ENCODE measurements around the gene PAK5. TPM values are rescaled to one million over a fixed set of nuclear protein-coding genes. Genes with fewer than 3 reads are reported as not detected.

The PAK5 gene
- total RNA-seq, 1 donor from 2014 or later: 55.7 TPM

- DNase-seq: no peak
Measured at GRCh38 chr20:9615766-9616454, 223.0 kb downstream of the PAK5 start.

- DNase-seq: no peak
Measured at GRCh38 chr20:9615118-9615517, 223.8 kb downstream of the PAK5 start.

GRCh38 chr20:9613871-9614270 lies 225.0 kb downstream of the PAK5 start:
- DNase-seq: no peak

DNA sequence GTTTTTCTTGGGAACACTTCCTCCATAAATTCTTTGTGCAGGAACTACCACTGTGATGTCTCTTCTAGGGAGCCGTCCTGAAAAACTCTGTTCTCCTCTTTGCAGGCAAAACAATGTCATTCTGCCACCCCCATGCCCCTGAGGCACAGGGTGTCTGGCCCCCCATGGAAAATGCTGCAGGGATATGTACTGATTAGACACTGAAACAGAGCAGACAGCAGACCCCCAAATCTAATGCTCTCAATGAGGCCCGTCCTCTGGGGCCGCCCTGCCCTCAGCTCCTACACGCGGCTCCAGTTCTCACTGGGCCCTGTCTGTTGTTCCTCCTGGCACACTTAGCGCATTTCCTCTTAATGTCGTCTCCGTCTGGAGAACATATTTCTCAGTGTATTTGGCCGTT lies 227.0 kb downstream of the PAK5 start:
- DNase-seq: no peak

- DNase-seq: no peak
Measured at GRCh38 chr20:9610665-9611064, 228.2 kb downstream of the PAK5 start.

DNA sequence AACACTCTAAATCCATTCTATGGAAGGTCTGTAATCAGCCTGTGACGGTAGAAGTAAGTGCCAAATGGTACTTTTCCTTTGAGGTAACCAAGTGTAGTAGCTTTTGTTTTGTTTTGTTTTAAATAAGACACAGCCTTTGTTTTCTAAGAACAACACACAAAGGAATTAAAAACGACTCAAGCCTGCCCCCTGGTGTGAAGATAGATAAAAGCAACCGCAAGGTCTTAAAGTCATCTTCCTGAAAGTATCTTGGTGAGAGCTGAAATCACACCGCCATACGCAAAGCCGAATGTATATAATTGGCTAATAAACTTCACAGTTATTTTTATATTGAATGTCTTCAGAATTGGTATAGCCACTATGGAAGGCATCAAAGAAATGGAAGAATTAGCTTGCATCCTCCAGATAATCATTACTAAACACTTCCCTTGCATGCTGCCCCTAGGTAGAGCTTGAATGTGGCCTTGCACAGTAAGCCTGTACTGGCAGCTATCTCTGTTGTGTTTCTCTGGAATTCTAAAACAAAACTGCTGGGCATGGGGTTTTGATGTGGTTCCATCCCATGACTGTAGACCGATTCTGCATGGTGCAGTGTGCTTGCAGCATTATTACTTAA lies 228.9 kb downstream of the PAK5 start:
- DNase-seq: peak; percentile 39

GRCh38 chr20:9608639-9609340 lies 230.1 kb downstream of the PAK5 start:
- DNase-seq: no peak

DNA sequence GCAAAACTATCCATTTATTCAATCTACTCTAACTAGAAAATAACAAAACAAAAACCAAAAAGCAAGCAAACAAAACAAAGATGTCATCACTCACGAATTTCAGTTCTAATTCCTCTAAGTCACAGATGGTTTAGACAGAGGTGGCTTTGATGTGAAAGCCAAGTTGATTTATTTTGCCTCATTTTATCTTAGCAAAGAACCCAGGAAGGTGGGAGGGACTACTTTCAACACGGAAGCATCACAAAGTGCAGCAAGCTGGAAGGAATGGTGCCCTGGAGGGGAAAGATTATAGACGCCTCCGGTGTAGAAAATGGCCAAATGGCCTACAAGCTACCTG lies 236.1 kb downstream of the PAK5 start:
- no peak for DNase-seq

- no peak for DNase-seq
Measured at GRCh38 chr20:9600562-9600961, 238.3 kb downstream of the PAK5 start.

- DNase-seq: no peak
Measured at GRCh38 chr20:9597547-9597946, 241.3 kb downstream of the PAK5 start.

GRCh38 chr20:9595763-9596162 lies 243.1 kb downstream of the PAK5 start:
- no peak for DNase-seq

DNA sequence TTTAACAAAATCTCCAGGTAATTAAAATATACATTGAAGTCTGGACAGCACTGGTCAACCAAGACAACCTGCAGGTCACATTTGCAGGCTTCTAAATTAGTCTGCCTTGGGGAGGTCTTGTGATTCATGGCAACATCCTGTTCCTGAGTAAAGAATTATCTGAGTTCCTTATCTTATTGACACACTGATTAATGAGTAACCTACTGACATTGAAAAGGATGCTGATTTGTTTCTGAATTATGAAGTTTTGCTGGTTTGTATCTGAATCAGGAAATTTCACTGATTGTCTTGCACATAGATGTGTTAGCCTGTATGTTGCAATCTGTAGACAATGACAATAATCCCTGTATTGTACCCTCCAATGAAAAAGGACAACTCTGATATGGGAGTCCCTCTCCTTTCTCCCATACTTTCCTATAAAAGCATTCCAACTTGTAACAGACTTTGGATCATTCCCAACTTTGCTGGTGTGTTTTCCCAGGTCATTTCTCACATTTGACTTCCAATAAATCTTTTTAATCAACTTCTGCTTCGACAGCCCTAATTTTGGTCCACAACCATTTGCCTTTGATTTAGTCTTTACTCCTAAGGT lies 244.5 kb downstream of the PAK5 start:
- no peak for DNase-seq

GRCh38 chr20:9592419-9592818 lies 246.5 kb downstream of the PAK5 start:
- no peak for DNase-seq

DNA sequence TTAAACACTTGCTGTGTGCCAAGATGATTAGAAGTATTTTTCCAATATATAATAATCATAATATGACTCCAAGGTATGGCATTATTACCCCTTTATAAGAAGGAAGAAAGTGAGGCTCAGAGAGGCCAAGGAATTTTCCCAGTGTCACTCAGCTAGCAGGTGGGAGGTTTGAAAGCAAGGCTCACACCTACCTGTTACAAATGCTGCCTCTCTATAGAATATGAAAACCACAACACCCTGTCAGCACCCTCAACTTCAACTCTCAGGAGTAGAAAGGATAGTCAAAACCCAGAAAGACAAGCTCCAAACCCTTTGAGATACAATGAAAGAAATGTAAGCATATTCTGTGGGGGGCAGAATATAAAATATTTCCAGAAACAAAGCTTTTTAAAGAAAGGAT lies 247.8 kb downstream of the PAK5 start:
- DNase-seq: no peak

DNA sequence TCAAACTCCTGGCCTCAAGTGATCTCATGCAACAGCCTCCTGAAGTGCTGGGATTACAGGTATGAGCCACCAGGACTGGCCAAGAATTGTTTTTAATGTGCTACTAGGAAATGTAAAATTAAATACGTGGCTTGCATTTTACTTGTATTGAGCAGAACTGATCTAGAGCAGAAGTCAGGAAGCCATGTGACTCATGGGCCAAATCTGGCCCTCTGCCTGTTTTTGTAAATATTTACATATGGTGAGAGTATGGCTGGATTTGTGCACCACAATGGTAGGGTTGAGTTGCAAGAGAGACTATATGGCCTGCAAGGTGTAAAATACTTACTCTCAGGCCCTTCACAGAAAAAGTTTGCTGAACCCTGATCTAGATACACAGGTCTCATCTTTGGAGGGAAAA lies 248.7 kb downstream of the PAK5 start:
- no peak for DNase-seq

DNA sequence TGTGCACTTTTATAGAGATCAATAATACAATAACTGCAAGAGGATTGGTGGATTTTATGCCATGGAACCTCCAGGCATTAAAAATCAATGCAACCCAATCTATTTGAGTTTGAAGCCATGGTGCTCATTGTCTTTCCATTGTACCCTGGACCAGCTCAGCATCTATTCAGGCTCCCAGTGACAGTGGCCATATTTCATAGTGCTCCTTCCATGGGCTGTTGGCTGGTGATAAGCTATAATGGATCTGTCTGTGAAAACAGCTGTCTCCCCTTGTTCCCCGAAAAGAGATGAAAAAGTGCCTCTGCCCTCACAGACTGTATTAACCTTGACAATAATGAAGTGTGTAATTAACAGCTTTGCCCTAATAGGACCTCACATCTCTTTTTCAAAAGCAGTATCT lies 250.2 kb downstream of the PAK5 start:
- DNase-seq: no peak

DNA sequence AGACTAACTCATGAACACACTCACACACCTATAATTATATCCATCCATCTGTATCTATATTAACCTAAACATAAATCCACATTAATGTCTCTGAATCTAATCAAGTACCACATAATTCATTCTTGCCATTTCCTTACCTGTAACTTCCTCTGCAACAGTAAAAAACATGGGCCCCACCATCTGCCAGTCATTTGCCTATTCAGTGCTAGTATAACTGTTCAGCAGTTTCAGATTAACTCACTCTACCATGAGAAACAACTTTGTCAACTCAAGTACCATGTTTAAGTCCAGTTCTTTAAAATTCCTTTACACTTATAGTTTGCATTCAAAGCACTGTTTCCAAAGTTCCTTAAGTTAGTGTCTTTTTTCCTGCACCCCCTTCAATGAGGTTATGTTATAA lies 255.7 kb downstream of the PAK5 start:
- no peak for DNase-seq

GRCh38 chr20:9582137-9582536 lies 256.7 kb downstream of the PAK5 start:
- no peak for DNase-seq

- no peak for DNase-seq
Measured at GRCh38 chr20:9581509-9581908, 257.4 kb downstream of the PAK5 start.

DNA sequence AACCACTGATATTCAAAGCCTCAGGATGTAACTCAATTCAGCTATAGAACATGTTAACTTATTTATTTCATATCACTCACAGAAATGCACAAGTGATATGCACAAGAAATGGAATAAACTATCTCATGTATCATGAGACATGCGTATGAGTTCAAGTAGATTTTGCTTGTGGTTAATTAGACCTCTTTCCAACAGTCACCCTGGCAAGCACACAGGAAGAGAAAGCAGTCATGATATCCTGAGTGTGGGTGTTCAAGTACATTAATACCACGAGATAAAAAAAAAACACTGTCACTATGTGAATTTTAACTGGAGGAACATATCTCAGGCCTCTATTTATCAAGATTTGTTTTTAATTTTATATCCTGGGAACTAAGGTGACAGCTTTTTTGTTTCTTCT lies 260.3 kb downstream of the PAK5 start:
- no peak for DNase-seq

DNA sequence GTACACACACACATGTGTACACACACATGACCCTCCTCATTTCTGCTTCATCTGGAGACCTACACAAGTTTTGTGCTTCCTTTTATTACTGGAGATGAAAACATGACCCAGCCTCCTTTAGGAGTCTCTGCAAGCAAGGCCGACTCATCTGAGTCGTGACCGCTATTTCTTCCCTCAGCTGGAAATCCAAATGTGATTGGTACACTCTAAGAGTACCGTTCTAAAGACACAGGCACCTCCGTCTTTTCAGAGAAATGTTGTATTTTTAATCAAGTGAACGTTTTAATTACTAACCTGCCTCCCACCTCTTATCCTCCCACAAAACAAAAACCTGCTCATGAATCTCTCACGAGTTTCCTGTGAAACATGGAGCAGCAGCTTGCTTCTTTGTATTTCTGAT lies 261.5 kb downstream of the PAK5 start:
- no peak for DNase-seq

- DNase-seq: no peak
Measured at GRCh38 chr20:9576695-9577094, 262.2 kb downstream of the PAK5 start.

DNA sequence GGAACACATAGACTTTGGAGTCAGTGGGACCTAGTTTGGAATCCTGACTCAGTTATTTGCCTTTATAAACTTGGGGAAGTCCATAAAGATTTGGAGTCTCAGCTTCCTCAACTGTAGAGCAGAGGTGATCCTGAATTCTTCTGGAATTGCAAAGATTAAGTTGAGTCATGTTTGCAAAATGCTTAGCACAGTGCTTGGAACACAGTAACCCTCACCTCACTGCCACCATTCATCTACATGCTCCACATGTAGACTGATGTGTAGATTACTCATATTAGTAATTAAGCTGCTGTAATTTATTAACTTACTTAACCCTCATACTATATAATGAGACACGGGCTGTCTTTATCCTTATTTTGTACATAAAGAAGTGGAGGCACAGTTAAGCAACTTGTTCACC lies 263.0 kb downstream of the PAK5 start:
- no peak for DNase-seq

- no peak for DNase-seq
Measured at GRCh38 chr20:9574776-9575175, 264.1 kb downstream of the PAK5 start.

Data from occipital lobe (tissue), 2 donors.